SH-SY5Y (cell line): ENCODE results near the gene YDJC.

Experiments
- GATA2 ChIP-seq: IDR thresholded peaks from 2 replicates; pipeline ENCODE4 v1.6.1; 2011; ENCODE audit warnings: mild to moderate bottlenecking, low read depth, low read length
- GATA3 ChIP-seq: IDR thresholded peaks from 2 replicates; pipeline ENCODE4 v1.6.1; 2011; ENCODE audit warnings: low read depth, mild to moderate bottlenecking, low read length, moderate library complexity

GRCh38 chr22:21660904-21661303 lies 31.1 kb upstream of the YDJC start:
- no peak for TF ChIP-seq GATA2
- no peak for TF ChIP-seq GATA3
